Left colon (tissue), 2 donors: Measurements from ENCODE around the gene LYPLAL1. TPM values are rescaled to one million over a fixed set of nuclear protein-coding genes. Genes with fewer than 3 reads are reported as not detected.

Experiments used
- ATAC-seq: fragments of 200-7000 bp; cut with Tn5 transposase; one replicate; pipeline ENCODE4 v1.9.1; 2020; ENCODE audit warnings: mild to moderate bottlenecking, moderate library complexity
- DNase-seq, 2 donors: peaks; one replicate each; pipeline ENCODE4 v3.0.0-alpha.2; 2020
- intact Hi-C, 2 donors: fragments of 100-400 bp; cut with DNase I in 1 of 2; cut with micrococcal nuclease in 1 of 2; formaldehyde crosslinking; loops; one replicate each; pipeline versions ENCODE4 v1.11.2 to v1.14.0; 2022; cut with DNase I, micrococcal nuclease
- total RNA-seq, 2 donors: library from RNA; stranded (reverse); fragmentation: NEBNext Ultra II Directional; extraction: Animal tissue kit (Norgen Biotek cat#: 25700); gene quantifications; one replicate each; pipeline ENCODE4 v1.2.1, GENCODE V29; 2021
- donor health status: DM: no; HTN: no; CAD: no.
- donor health status: DM: yes; HTN: yes; CAD: no.

Gene LYPLAL1
- total RNA-seq, 2 donors from 2014 or later: 14.8 to 22.7 TPM

GRCh38 chr1:219159946-219160645 lies 13.6 kb upstream of the LYPLAL1 start:
- ATAC-seq (no peak), DNase-seq (no peak)
- intact Hi-C loops: no loop called here

GRCh38 chr1:219160967-219161366 lies 12.7 kb upstream of the LYPLAL1 start:
- intact Hi-C loops: no loop called here
- DNase-seq: no peak
- no peak for ATAC-seq

- no peak for DNase-seq
- intact Hi-C loops: no loop called here
- no peak for ATAC-seq
These were observed 12.3 kb upstream of the LYPLAL1 start for GRCh38 chr1:219161371-219161770.

- intact Hi-C loops: no loop called here
- ATAC-seq (no peak), DNase-seq (no peak)
These were observed 10.2 kb upstream of the LYPLAL1 start for GRCh38 chr1:219163401-219163954.

GRCh38 chr1:219171192-219171935 lies 2.3 kb upstream of the LYPLAL1 start:
- intact Hi-C loops: loop anchor here in 1 of 2 donors (10.0 kb wide), 1 partner anchor 817 kb away; no protein-coding TSS in a partner anchor
- DNase-seq (no peak), ATAC-seq (no peak)

GRCh38 chr1:219172821-219173220 lies 857 bp upstream of the LYPLAL1 start:
- intact Hi-C loops: loop anchor here in 1 of 2 donors (10.0 kb wide), 1 partner anchor 818 kb away; no protein-coding TSS in a partner anchor
- DNase-seq (no peak), ATAC-seq (no peak)

GRCh38 chr1:219173434-219173757 lies 282 bp upstream of the LYPLAL1 start:
- intact Hi-C loops: loop anchor here in 1 of 2 donors (10.0 kb wide), 1 partner anchor 819 kb away; no protein-coding TSS in a partner anchor
- DNase-seq: no peak

GRCh38 chr1:219174460-219175211 lies 958 bp downstream of the LYPLAL1 start:
- intact Hi-C loops: loop anchor here in 1 of 2 donors (10.0 kb wide), 1 partner anchor 820 kb away; no protein-coding TSS in a partner anchor
- ATAC-seq (peak; percentile 22), DNase-seq (peak in 1 of 2 donors; percentile 10)

More at GRCh38 chr1:219173434-219173757, 282 bp upstream of the LYPLAL1 start:
- no peak for ATAC-seq

GRCh38 chr1:219175212-219175564 lies 1.5 kb downstream of the LYPLAL1 start:
- DNase-seq (no peak), ATAC-seq (no peak)
- intact Hi-C loops: loop anchor here in 1 of 2 donors (10.0 kb wide), 1 partner anchor 820 kb away; no protein-coding TSS in a partner anchor

- intact Hi-C loops: loop anchor here in 1 of 2 donors (10.0 kb wide), 1 partner anchor 821 kb away; no protein-coding TSS in a partner anchor
These were observed 2.5 kb downstream of the LYPLAL1 start for GRCh38 chr1:219176168-219176567.

GRCh38 chr1:219177363-219177762 lies 3.7 kb downstream of the LYPLAL1 start:
- no peak for DNase-seq
- ATAC-seq: no peak
- intact Hi-C loops: loop anchor here in 1 of 2 donors (10.0 kb wide), 1 partner anchor 823 kb away; no protein-coding TSS in a partner anchor

More at GRCh38 chr1:219176168-219176567, 2.5 kb downstream of the LYPLAL1 start:
- no peak for DNase-seq
- ATAC-seq: no peak

- ATAC-seq (peak; percentile 34), DNase-seq (no peak)
- intact Hi-C loops: loop anchor here in 1 of 2 donors (10.0 kb wide), 1 partner anchor 823 kb away; no protein-coding TSS in a partner anchor
These were observed 4.3 kb downstream of the LYPLAL1 start for GRCh38 chr1:219177940-219178339.

- ATAC-seq: no peak
These were observed 5.6 kb downstream of the LYPLAL1 start for GRCh38 chr1:219179293-219179692.

GRCh38 chr1:219184337-219184736 lies 10.7 kb downstream of the LYPLAL1 start:
- ATAC-seq (no peak), DNase-seq (no peak)
- intact Hi-C loops: no loop called here

More at GRCh38 chr1:219179293-219179692, 5.6 kb downstream of the LYPLAL1 start:
- DNase-seq: no peak
- intact Hi-C loops: loop anchor here in 1 of 2 donors (10.0 kb wide), 1 partner anchor 824 kb away; no protein-coding TSS in a partner anchor

- intact Hi-C loops: no loop called here
- no peak for ATAC-seq
- DNase-seq: no peak
These were observed 11.9 kb downstream of the LYPLAL1 start for GRCh38 chr1:219185486-219186117.

- DNase-seq: no peak
- intact Hi-C loops: no loop called here
- no peak for ATAC-seq
These were observed 14.7 kb downstream of the LYPLAL1 start for GRCh38 chr1:219188331-219188803.

- DNase-seq (no peak), ATAC-seq (no peak)
- intact Hi-C loops: no loop called here
These were observed 15.5 kb downstream of the LYPLAL1 start for GRCh38 chr1:219189021-219189824.
